Left renal pelvis (tissue), 4 donors: Measurements from ENCODE around the gene ARG1. TPM values are rescaled to one million over a fixed set of nuclear protein-coding genes. Genes with fewer than 3 reads are reported as not detected.

Experiments used
- polyA plus RNA-seq, 4 donors: library from polyadenylated mRNA; unstranded; fragments of 120-200 nt; gene quantifications; one replicate each; pipeline ENCODE4 v1.2.1, GENCODE V29; 2013; ENCODE audit not compliant: insufficient read length in 4 of 4

ARG1 gene
- polyA plus RNA-seq, 4 donors = 0.40 to 3.3 (median 0.98) TPM; not detected in 1

Other genes with a start within 250 kb of the ARG1 start
- 10 to 100 TPM; 39.0 to 58.7 (median 53.5) TPM for gene MED23, start 55.0 kb downstream of the ARG1 start, polyA plus RNA-seq
- 1 to 10 TPM; 1.5 to 9.2 (median 8.2) TPM for gene ENPP3, start 64.1 kb downstream of the ARG1 start, polyA plus RNA-seq
- under 1 TPM in 1 of 4 donors, not detected in 3; 0.37 TPM for gene OR2A4, start 128.2 kb downstream of the ARG1 start, polyA plus RNA-seq
- under 1 TPM in 1 of 4 donors, not detected in 3; 0.37 TPM for gene CTAGE9, start 137.8 kb downstream of the ARG1 start, polyA plus RNA-seq
- 10 to 100 TPM; 14.5 to 22.5 (median 20.0) TPM for gene ENPP1, start 234.8 kb downstream of the ARG1 start, polyA plus RNA-seq